OCI-LY3 (cell line): ENCODE data around the gene MYCT1.

Experiments used
- CTCF ChIP-seq: fragments of 200-600, 300-600 bp; sonication (generic); IDR thresholded peaks from 2 replicates; pipeline ENCODE4 v1.5.1; 2014; ENCODE audit warnings: antibody characterized with exemption, low read length, low read depth
- EZH2phosphoT487 ChIP-seq: fragments of 200-600 bp; shearing (Covaris generic); IDR thresholded peaks from 2 replicates; pipeline ENCODE4 v1.6.1; 2018; ENCODE audit warnings: antibody characterized with exemption, mixed run types, low read depth

- TF ChIP-seq CTCF: no peak
- no peak for TF ChIP-seq EZH2phosphoT487
Observed at GRCh38 chr6:152696522-152696921, 1.2 kb upstream of the MYCT1 start.
